ENCODE data around the gene DACT3.

DNA sequence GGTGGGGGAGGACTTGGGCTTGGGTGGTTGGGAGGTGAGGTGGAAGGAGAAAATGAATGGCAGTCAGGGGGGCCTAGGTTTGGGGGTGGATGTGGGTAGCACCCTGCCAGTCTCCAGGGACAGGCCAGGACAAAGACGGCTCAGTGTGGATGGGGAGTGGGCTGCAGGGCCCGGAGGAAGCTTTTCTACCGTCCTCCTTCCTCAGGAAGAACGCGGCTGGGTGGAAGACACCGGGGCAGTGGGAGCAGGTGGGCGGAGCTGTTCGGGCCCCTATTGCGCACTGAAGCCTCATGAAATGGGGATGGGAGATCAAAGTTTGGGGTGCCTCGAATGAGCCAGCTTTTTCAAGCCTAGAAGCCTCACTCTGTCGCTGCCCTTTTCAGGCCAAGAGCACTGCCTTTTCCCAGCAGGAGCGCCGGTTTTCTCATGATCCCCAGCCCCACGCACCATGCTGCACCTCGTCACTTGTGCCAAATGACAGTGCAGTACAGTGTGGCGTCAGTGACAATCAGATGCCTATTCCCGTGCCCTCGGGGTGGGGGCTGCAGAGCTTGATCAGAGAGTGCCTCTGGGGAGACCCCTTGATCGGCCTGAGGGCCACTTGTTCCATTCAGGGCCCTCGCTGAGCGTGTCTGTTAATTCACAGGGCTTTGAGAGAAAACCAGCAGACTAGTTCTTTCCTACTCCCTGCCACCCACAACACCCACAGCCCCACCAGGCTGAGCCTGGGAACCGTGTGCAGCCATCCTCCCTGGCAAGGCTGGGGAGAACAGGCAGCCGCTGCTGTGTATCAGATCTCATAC lies 58.4 kb downstream of the DACT3 start:
- no peak for TF ChIP-seq CTCF (IDR thresholded peaks at IDR 0.05 in 4 of 5, conservative IDR thresholded peaks at IDR 0.05 in 1 of 5)
- peak in 1 of 2 donors; percentile 28 for TF ChIP-seq POLR2A (IDR thresholded peaks at IDR 0.05)

Measured in gastrocnemius medialis (tissue), 4 donors.